HuH-7.5 (cell line): ENCODE results near the gene CCDC102B.
"Not testable (repeated sequence)": the region's sequence is repeated elsewhere in the genome, so short reads cannot be mapped to it uniquely, and the experiment has no call there.

Experiments used
- DNase-seq: peaks from one replicate; pipeline ENCODE4 v3.0.0; 2011; ENCODE audit warnings: low spot score

The CCDC102B gene

GRCh38 chr18:68983126-68983525 lies 185.2 kb downstream of the CCDC102B start:
- no peak for DNase-seq

DNA sequence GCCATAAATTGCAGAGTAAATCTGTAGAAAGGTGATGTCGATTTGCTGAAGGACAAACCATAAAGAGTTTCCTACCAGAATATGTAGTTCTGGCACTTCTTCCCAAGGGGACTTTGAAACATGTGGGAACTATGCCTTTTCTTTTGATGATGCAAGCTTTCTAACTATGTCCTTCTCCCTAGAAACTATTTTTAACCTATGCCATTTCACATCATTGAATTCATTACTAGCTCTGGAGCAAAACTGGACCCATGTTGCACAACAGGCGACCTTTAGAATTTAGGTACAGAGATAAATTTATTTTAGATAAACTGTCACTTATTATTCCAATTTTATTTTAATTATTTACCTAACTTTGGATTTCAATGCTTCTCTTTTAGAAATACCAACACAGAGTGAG lies 186.5 kb downstream of the CCDC102B start:
- no peak for DNase-seq

DNA sequence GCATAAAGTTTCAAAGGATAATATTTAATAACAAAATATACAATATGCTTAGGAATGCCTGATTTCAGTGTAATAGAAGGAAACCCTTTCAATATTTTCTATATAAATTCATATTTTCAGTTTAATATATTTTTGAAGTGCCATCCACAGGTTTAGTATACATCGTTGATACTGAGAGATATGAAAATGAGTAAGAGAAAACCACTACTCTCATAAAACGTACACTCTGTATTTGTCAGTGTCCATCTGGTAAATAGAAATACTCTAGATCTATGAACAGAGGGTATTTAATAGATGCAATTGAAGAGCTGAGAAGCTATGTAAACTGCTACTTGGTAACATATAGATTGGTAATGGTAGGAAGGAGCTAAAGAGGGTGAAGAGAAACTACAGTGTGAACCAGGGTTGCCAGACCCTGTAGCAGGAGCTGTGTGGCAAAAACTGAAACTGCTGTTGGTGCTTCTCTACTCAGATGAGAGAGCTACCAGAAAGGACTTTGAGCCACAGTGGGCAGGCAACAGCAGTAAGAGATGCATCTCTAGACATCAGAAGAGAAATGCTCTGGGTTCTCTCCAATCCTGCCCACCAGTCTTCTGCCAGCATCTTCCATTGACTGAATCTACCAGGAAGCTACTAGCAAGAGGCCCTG lies 187.4 kb downstream of the CCDC102B start:
- DNase-seq = no peak

- DNase-seq = no peak
Observed at GRCh38 chr18:68991286-68991685, 193.4 kb downstream of the CCDC102B start.

DNA sequence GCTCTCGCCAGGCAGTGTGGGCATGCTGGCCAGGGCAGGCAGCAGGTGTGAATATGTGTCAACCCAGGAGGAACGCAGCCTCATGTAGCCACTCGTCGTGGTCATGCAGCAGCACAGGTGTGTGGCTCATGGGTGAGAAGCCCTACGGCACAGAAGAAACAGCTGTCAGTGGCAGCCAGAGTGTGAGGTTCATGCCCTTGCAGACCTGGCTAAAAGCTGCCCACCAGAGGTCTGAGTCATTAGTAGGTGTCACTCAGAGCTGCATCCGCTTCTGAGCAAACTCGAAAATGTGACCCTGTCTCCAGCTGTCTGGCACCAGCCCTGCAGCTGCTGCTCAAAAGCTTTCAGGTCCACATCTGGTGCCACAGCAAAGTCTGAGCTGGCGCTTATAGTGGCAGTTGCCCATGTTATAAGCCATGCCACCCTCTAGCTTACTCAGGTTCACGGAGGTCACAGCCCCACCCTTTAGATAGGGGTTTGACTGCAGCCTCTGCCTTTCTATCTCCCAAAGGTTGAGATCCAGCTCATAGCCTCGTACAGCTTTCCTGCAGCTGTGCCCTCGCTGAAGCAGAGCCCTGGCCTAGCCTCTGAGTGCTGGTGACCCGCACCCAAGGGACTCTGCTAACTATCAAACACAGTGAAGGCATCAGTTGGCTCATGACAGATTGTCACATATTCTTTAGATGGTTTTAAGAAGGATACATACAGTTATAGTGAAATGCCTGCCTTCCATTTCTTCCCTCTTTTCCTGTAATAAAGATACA lies 195.0 kb downstream of the CCDC102B start:
- DNase-seq = no peak

DNA sequence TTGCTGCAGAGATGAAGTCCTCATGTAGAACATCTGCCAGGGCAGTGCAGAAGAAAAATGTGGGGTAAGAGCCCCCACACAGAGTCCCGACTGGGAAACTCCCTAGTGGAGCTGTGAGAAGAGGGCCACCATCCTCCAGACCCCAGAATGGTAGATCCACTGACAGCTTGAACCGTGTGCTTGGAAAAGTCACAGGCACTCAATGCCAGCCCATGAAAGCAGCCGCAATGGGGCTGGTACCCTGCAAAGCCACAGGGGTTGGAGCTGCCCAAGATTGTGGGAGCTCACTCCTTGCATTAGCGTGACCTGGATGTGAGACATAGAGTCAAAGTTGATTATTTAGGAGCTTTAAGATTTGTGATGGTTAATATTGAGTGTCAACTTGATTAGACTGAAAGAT lies 197.8 kb downstream of the CCDC102B start:
- no peak for DNase-seq

DNA sequence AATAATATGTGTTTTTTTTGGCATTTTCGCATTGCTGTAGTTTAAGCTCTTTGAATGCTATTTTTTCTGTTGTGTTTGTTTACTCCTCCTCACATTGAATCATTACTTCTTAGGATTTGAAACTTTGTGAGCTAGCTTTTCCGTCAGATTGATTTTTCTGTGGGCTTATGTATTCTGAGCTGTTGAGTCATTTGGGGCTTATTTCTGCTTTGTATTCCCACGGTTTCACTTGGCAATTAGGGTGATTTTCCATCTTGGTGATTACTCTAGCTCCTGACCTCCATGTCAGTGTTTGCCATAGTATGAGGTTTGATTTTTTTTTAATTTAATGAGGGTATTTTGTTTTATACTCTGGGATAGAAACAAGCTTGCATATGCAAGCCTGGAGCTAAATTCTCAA lies 200.0 kb downstream of the CCDC102B start:
- no peak for DNase-seq

DNA sequence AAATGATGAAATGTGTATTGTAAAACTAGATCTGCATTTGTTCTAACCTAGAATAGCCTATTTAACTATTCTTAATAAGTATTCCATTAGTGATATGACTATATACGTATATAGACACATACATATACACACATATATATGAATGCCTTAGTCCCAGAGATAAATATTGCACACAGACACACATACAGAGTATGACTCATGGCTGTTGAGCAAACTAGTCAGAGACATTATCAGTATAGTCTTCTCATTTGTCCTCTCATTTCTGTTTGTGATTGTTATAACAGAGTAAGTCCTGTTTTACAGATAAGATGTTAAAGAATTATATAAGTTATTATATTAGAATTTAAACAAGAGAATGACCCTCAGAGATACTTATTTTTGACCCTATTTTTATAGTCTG lies 202.5 kb downstream of the CCDC102B start:
- no peak for DNase-seq

GRCh38 chr18:69002233-69002632 lies 204.4 kb downstream of the CCDC102B start:
- DNase-seq = no peak

DNA sequence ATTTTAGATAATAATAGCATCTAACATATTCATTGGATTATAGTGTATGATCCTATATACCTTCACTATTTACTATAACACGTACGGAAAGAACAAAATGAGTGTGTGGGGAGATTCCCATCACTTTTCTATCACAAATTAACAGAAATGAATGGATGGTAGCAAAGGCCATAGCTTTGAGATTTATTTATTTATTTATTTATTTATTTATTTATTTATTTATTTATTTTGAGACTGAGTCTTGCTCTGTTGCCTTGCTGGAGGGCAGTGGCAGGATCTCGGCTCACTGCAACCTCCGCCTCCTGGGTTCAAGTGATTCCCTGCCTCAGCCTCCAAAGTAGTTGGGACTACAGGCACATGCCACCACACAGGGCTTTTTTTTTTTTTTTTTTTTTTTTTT lies 208.3 kb downstream of the CCDC102B start:
- not testable (repeated sequence) for DNase-seq

- DNase-seq = no peak
Observed at GRCh38 chr18:69008538-69008937, 210.7 kb downstream of the CCDC102B start.

- no peak for DNase-seq
Observed at GRCh38 chr18:69021211-69021805, 223.4 kb downstream of the CCDC102B start.

GRCh38 chr18:69022426-69022825 lies 224.5 kb downstream of the CCDC102B start:
- no peak for DNase-seq

DNA sequence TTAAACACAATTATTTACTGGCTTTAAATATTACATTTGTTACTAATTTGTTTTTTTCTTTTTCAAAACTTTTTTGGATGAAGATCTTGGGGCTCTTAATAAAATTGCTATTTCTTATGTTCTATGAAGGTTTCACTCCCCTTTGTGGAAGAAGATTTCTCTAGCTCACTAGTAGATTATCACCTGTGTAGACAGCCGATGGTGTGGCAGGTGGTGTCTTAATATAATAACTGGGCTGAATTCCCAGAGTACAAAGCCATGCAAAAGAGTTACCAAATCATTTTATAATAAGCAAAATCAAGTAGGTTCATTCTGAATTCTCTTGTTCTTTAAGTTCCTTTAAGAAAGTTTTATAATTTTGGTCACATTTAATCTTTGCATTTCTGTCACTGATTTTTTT lies 233.7 kb downstream of the CCDC102B start:
- DNase-seq = no peak

- no peak for DNase-seq
Observed at GRCh38 chr18:69032009-69032408, 234.1 kb downstream of the CCDC102B start.

- no peak for DNase-seq
Observed at GRCh38 chr18:69035756-69036155, 237.9 kb downstream of the CCDC102B start.

GRCh38 chr18:69044215-69044614 lies 246.3 kb downstream of the CCDC102B start:
- no peak for DNase-seq

DNA sequence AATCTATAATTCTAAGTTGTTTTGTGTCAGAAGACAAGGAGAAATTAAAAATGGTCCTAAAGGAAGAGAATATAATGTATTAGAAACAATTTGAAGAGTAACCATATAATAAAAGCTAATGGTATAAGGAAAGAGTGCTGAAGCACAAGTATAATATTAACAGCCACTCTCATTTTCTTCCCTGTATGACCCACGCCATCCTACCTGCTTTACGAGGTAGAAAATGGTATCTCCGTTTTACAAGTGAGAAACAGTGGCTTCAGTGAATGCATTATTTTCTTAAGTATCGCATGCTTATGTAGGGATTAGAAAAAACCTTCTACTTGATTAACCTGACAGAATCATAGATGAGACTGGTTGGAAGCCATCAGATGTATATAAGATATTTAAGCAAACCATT lies 266.2 kb downstream of the CCDC102B start:
- no peak for DNase-seq

DNA sequence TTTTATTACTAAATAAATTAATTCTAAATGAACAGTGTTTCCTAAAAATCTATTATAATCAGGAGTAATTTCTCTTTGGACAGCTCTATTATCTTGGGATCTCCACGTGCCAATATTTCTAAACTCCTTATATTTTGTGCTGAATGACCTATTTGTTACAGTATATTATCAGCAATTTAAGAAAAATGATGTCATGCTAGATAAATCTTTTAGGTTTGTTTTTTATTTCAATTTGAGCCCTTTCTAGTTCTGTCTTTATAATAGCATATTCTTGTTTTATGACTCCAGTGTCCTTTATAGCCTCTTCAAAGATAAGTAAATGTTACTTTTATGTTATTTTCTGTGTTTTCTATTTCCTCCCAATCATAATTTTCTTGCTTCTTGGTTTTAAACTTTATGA lies 269.2 kb downstream of the CCDC102B start:
- no peak for DNase-seq

DNA sequence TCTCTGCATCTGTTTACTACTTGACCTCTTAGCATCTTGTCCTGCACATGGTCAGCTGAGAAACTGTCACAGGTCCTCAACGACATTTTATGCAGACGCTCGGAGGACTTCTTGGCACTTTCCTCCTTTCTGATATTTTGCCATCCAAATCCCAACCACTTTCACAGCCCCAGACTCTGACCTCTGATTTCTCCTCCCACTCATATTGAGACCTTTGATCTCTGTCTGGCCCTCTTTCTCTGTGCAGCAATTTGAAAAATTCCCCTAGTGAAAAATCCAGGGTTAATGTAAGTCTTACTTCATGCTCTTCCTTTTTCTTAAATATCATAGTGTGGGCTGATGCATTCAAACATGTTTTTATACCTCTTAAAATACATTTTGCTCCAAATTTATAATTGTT lies 273.8 kb downstream of the CCDC102B start:
- DNase-seq = no peak

GRCh38 chr18:69081846-69082245 lies 284.0 kb downstream of the CCDC102B start:
- no peak for DNase-seq

DNA sequence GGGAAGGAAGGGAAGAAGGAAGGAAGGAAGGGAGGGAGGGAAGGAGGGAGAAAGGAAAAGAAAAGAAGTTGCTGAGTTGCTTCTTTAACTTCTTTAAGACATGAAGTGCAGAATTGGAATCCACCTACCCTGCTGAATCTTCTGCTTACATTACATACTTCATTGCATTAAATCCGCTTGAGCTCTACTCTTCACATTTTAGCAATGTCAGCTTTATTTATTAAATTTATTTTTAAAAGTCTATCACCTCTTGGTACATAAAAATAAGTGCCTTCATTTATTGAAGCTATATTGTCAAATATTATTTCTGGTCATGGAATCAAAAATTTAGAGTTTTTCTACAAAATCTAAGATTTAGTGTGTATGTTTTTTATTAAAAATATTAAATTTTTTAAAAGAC lies 284.6 kb downstream of the CCDC102B start:
- DNase-seq = no peak

DNA sequence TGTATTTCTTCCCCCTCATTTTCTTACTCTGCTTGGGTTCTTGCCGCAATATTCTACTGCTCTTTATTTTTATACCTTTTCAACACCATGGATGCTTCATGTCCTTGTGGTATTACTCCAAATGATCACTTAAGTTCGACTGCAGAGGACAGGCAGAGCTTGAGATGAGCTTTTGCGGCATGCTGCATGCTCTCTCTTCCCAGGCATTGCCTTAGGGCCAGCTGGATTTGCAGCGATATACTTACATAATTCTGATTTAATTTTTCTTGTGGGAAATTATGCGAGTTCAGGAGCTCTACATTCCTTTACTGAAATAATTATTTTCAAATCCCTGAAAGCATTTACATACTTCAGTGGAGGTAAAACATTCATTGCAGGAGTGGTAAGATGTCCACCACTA lies 288.1 kb downstream of the CCDC102B start:
- no peak for DNase-seq

DNA sequence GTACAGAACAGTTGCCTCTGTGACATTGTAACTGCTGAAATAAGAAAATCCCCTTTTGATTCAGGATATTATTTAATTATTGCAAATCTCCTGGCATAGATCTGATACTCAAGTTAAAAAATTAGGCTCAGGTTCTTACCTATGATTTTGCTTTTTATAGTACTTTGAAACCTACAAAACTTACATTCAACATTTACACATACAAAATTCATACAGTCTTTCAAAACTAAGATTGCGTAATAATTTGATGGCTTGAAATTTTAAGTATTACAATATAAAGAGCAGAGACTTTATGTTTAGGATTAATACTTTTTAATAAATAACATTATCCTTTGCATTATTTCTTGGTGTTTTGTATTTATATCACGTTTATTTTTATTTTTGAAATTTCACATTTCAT lies 291.1 kb downstream of the CCDC102B start:
- no peak for DNase-seq
